NCI-H1436 (cell line): Measurements from ENCODE around the gene CAPZA2.
"Not testable (repeated sequence)": the region's sequence is repeated elsewhere in the genome, so short reads cannot be mapped to it uniquely, and the experiment has no call there.

Experiments used
- DNase-seq: peaks from one replicate; lab custom pipeline; 2025; lab: John Stamatoyannopoulos, UW

CAPZA2 gene

GRCh38 chr7:116920359-116920758 lies 58.0 kb downstream of the CAPZA2 start:
- no peak for DNase-seq

DNA sequence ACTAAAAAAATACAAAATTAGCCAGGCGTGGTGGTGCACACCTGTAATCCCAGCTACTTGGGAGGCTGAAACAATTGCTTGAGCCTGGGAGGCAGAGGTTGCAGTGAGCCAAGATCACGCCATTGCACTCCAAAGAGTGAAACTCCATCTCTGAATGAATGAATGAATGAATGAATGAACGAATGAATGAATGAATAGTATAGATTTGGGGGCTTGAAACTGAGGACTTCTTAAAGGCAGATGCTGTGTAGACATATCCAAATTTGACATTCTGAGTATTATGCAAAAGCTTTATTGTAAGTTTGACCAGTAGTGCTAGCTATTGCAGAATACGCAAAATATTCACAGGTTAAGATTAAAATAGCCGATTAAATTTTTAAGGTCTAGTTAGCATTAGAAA lies 60.2 kb downstream of the CAPZA2 start:
- no peak for DNase-seq

DNA sequence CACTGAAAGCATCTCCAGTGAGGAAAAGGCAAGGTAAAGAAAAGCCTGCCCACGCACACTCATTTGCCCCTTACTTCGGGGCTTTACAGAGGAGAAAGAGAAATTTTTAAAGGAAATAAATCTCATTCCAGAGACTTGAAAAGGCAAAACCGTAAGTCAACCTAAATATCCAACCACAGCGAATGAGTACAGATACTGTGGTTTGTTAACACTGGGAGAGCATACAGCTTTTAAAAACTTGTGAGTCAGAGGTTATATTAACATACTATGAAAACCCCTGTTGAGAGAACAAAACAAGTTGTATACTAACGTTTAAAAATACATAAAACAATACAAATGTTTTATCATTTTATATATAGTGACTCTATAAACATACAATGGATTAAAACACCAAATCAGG lies 62.4 kb downstream of the CAPZA2 start:
- DNase-seq, result no peak

DNA sequence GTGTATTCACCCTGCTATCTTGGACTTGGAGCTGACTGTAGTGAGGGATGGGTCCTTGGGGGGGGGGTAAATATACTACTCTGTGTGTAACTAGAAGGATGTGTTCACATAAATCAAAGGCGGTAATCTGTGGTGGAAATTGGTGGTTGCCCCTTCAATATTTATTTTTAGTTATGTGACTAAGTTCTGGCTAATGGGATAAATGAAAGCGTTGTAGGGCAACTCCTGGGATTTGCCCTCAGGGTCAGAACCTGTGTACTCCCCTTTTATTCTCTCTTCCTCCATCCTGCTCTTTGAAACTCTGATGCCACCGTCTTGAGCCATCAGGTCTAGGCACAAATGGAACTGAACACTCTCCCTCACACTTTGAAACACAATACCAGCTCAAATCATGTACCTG lies 66.6 kb downstream of the CAPZA2 start:
- DNase-seq, result no peak

- peak; percentile 54 for DNase-seq
Measured at GRCh38 chr7:116929914-116930913, 67.8 kb downstream of the CAPZA2 start.

DNA sequence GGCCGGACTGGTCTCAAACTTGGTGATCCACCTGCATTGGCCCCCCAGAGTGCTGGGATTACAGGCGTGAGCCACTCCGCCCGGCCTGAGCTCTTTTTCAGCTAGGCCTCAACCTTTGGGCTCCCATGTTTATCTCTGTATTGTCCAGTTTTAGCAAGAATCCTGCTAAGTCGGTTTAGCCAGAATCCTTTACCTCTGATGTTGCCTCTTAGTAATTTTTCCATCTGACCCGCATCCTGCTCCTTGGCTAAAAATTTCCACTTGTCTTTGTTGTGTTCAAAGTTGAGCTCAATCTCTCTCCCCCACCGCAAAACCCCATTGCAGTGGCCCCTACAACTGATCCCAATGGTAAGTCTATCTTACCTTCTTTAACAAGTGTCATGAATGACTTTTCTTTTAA lies 70.2 kb downstream of the CAPZA2 start:
- no peak for DNase-seq

- DNase-seq, result no peak
Measured at GRCh38 chr7:116933465-116933864, 71.1 kb downstream of the CAPZA2 start.

GRCh38 chr7:116934580-116934979 lies 72.2 kb downstream of the CAPZA2 start:
- DNase-seq, result no peak

GRCh38 chr7:116936844-116937243 lies 74.5 kb downstream of the CAPZA2 start:
- DNase-seq, result not testable (repeated sequence)

GRCh38 chr7:116938678-116939077 lies 76.3 kb downstream of the CAPZA2 start:
- no peak for DNase-seq

GRCh38 chr7:116940689-116941370 lies 78.4 kb downstream of the CAPZA2 start:
- no peak for DNase-seq

GRCh38 chr7:116942504-116942903 lies 80.1 kb downstream of the CAPZA2 start:
- no peak for DNase-seq

GRCh38 chr7:116948934-116949333 lies 86.5 kb downstream of the CAPZA2 start:
- no peak for DNase-seq

DNA sequence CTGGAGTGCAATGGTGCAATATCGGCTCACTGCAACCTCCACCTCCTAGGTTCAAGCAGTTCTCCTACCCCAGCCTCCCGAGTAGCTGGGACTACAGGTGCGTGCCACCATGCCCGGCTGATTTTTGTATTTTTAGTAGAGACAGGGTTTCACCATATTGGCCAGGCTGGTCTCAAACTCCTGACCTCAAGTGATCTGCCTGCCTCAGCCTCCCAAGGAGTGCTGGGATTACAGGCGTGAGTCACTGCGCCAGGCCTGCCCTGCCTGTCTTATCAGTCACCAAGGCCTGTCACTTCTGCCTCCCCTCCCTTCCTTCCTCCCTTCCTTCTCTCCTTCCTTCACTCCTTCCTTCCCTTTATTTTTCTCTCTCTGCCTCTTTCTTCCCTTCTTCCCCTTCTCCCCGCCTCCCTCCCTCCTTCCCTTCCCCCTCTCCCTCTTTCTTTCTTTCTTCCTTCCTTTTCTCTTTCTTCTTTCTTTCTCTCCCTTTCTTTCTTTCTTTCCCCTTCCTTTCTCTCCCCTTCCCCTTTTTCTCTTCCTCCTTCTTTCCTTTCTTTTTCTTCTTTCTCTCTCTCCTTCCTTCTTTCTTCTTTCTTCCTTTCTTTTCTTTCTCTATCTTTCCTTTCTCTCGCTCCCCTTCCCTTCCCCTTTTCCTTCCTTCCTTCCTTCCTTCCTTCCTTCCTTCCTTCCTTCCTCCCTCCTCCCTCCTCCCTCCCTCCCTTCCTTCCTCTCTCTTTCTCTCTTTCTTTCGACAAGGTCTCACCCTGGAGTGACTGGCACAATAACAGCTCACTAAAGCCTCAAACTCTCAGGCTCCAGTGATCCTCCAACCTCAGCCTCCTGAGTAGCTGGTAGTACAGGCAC lies 87.8 kb downstream of the CAPZA2 start:
- DNase-seq, result no peak

GRCh38 chr7:116950889-116951351 lies 88.5 kb downstream of the CAPZA2 start:
- DNase-seq, result no peak

DNA sequence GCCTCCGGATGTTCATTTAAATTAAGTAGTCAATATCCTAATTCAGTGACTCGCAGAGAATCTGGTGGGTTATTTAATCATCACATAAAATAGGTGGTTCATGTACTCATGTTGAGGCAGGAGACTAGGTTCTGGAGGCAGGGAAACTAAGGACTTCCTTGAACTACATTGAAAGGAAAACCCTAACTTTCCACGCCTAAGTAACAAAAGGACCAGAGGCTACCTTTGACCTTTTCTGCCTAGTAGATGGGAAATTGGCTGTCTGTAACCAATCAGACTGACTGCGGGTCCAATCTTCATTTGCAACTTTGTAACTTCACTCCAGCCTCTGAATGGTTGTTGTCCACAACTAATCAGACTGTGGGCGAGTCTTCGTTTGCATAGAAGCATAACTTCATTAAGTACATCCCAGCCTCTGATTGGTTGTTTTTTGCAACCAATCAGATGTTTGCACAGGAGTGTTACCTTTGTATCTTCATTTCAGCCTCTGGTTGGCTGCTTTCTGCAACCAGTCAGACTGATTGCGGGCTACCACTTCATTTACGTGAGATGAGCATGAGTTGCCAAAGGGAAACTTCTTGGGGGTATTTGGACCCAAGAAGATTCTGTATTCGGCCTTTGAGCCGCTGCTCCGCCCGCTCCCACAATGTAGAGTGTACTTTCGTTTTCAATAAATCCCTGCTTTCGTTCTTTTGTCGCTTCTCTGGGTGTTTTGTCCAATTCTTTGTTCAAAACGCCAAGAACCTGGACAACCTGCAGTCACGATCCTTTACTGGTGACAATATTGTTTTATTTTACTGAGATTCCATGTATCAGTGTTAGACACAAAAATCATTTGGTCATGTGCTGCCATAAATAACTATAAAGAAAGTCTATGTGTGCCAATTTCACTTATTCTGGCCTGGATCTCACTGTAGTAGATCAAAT lies 89.2 kb downstream of the CAPZA2 start:
- DNase-seq, result peak; percentile 50

- DNase-seq, result peak; percentile 31
Measured at GRCh38 chr7:116952635-116953371, 90.4 kb downstream of the CAPZA2 start.

- DNase-seq, result peak; percentile 53
Measured at GRCh38 chr7:116953372-116953905, 91.1 kb downstream of the CAPZA2 start, which contains the start of gene ST7. Gene ST7 (plus strand): TSS chr7:116953501. CDS start chr7:116953541, 40 bp downstream.

DNA sequence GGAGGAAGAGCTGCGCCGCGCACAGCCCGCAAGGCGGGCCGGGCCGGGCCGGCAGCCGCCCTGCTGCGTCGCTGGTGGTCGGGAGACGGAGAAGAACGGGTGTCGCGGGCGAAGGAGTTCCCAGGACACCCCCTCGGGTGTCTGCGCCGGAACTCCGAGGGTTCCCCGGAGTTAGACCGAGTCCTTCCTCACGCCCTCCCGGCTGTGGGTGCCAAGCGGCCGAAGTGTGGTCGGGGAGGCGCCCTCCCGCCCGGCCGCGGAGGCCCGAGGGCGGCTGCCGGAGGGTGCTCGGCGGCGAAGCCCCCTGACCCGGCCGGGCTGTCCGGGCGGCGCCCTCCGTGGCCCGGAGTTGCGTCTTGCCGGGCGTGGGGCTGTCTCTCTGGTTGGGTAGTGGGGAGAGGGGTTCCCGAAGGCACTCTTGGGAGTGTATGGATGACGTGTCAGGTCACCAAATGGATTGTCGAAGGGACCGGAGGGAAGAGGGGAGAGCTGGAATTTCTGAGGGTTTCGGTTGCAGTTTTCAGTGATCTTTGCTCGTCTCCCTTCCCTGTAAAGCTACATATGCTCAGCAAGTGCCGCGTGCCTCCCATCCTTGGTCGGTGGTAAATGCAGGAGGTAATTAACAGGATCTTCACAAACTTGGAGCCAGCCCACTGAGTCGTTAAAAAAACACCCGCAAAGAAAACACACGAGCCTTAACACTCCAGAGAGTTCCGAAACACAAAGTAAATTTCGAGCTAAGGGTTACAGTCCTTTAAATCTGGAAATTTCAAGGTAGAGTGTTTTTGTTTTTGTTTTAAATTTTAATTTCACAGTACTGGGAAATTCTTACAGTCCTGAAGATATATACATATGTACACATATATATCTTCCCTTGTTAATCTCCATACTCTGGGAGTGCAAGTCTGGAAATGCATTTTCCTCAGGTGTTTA lies 91.8 kb downstream of the CAPZA2 start:
- peak; percentile 32 for DNase-seq
